ENCODE measurements around the gene GKN1.

GRCh38 chr2:69011611-69012157 lies 37.2 kb downstream of the GKN1 start:
- no peak for TF ChIP-seq CTCF (IDR thresholded peaks at IDR 0.05)
- TF ChIP-seq SP1 (CRISPR knock-in tag; conservative IDR thresholded peaks at IDR 0.05) = no peak
- TF ChIP-seq ATF3 (CRISPR knock-in tag; conservative IDR thresholded peaks at IDR 0.05) = no peak
